Karpas-422 (cell line): Measurements from ENCODE around the gene VSTM4. TPM values are rescaled to one million over a fixed set of nuclear protein-coding genes. Genes with fewer than 3 reads are reported as not detected.

ENCODE experiments used
- DNase-seq: peaks from one replicate; pipeline ENCODE4 v3.0.0-alpha.2; 2015
- H2AFZ ChIP-seq: fragments of 200-600 bp; sonication (generic); 2 replicates; pipeline ENCODE4 v1.6.1; 2014; ENCODE audit warnings: antibody characterized with exemption, low read length, mixed read lengths
- H3K27ac ChIP-seq: fragments of 200-600 bp; sonication (generic); 2 replicates; pipeline ENCODE4 v1.5.1; 2014; ENCODE audit warnings: mild to moderate bottlenecking, low read length, moderate library complexity
- H3K27me3 ChIP-seq: fragments of 200-600 bp; sonication (generic); 2 replicates; pipeline ENCODE4 v1.6.1; 2014; ENCODE audit warnings: low read length, mixed read lengths
- H3K36me3 ChIP-seq: fragments of 200-600 bp; sonication (generic); 2 replicates; pipeline ENCODE4 v1.6.1; 2014; ENCODE audit warnings: low read length, mixed read lengths; ENCODE audit not compliant: insufficient read depth
- H3K4me1 ChIP-seq: fragments of 200-600 bp; sonication (generic); 2 replicates; pipeline ENCODE4 v1.6.1; 2014; ENCODE audit warnings: mild to moderate bottlenecking, low read length, mixed read lengths
- H3K4me2 ChIP-seq: fragments of 200-600 bp; sonication (generic); 2 replicates; pipeline ENCODE4 v1.6.1; 2014; ENCODE audit warnings: low read length, low read depth, mild to moderate bottlenecking; ENCODE audit not compliant: poor library complexity, severe bottlenecking
- H3K4me3 ChIP-seq: fragments of 200-600 bp; sonication (generic); 2 replicates; pipeline ENCODE4 v1.5.1; 2014; ENCODE audit warnings: mild to moderate bottlenecking, antibody characterized with exemption, low read length, mixed read lengths
- H3K79me2 ChIP-seq: fragments of 200-600 bp; sonication (generic); 2 replicates; pipeline ENCODE4 v1.6.1; 2014; ENCODE audit warnings: mild to moderate bottlenecking, low read length, mixed read lengths
- H3K9ac ChIP-seq: fragments of 200-600 bp; sonication (generic); 2 replicates; pipeline ENCODE4 v1.6.0; 2014; ENCODE audit warnings: low read length
- H3K9me2 ChIP-seq: fragments of 200-600 bp; sonication (generic), shearing (Covaris generic); replicated peaks from 2 replicates; pipeline ENCODE4 v1.6.0; 2014; ENCODE audit warnings: mild to moderate bottlenecking, low read length, moderate library complexity; ENCODE audit not compliant: insufficient read depth
- H3K9me3 ChIP-seq: fragments of 300-700, 200-600 bp; sonication (generic); 2 replicates; pipeline ENCODE4 v1.6.1; 2014; ENCODE audit warnings: low read length, mixed read lengths
- H4K20me1 ChIP-seq: fragments of 200-600 bp; sonication (generic); 2 replicates; pipeline ENCODE4 v1.6.1; 2014; ENCODE audit warnings: mild to moderate bottlenecking, antibody characterized with exemption, low read length, low read depth; ENCODE audit not compliant: insufficient read depth
- total RNA-seq: library from RNA; depleted of rRNA; stranded (reverse); fragments of >200 nt; shearing (Covaris generic); gene quantifications from 2 replicates; pipeline ENCODE4 v1.2.3, GENCODE V29; 2014; ENCODE audit warnings: low replicate concordance

VSTM4 gene
- total RNA-seq, 1 experiment from 2014 or later: not detected

DNA sequence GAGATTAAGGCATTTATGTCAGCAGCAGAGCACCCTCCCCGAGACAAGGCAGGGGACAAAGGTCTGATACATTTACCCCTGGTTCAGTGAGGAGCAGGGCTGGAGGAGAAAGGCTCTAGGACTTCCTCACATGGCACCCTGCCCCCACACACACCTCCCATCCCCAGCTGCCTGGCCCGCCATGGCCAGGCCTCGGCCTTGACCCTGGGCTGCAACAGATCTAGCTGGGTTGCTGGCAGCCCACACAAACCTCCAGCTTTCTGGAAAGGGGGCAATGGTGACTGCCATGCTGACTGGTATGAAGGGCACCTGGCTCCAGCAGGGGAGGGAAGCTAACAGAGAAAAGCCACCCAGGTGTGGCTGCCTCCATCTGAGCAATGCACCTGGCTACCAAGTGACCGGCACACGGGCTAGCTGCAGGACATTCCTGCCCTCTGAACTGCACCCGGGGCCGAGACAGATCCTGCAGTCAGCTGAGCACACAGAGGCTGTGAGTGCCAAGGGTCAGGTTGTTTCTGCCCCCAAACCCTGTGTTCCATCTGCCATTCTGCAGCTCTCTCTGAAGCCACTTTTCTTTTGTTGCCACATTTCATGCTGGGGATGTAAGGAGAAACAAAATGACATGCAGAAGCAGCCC lies 89.9 kb downstream of the VSTM4 start:
- H3K4me2 ChIP-seq: no peak overlapping the region
- no peak overlapping the region for H3K4me3 ChIP-seq
- DNase-seq: no peak
- no peak overlapping the region for H2AFZ ChIP-seq
- no peaks in the 10 kb centered on the region for H3K79me2 ChIP-seq
- H3K27me3 ChIP-seq: no peaks in the 10 kb centered on the region
- H3K4me1 ChIP-seq: no peaks in the 10 kb centered on the region
- no peak overlapping the region for H3K9ac ChIP-seq
- no peaks in the 10 kb centered on the region for H3K9me2 ChIP-seq
- H3K27ac ChIP-seq: no peak overlapping the region
- H3K36me3 ChIP-seq: no peaks in the 10 kb centered on the region
- no peaks in the 10 kb centered on the region for H3K9me3 ChIP-seq
- H4K20me1 ChIP-seq: no peaks in the 10 kb centered on the region

DNA sequence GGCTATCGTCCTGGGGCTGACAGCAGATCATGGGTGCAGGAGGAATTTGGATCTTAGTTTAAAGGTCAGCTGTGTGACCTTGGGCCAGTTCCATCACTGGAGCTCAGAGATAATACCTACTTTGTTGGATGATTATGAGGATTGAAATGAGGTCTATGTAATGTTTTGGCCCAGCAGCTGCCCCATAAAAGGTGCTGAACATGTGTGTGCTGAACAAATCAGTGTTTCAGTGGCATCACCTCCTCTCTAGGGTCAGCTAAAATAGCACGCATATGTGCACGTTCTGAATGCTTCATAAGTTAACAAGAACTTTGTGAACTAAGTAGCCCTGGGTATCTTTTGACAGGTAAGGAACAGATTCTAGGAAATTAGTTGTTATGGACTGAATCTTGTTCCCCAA lies 90.8 kb downstream of the VSTM4 start:
- Histone ChIP-seq H3K4me2 (no peak overlapping the region), H3K4me3 (no peak overlapping the region), H3K27ac (no peak overlapping the region), H3K79me2 (no peaks in the 10 kb centered on the region), H3K9ac (no peak overlapping the region), H3K9me2 (no peaks in the 10 kb centered on the region), H2AFZ (no peak overlapping the region), H3K4me1 (no peaks in the 10 kb centered on the region), H3K9me3 (no peaks in the 10 kb centered on the region), H4K20me1 (no peaks in the 10 kb centered on the region), H3K36me3 (no peaks in the 10 kb centered on the region), H3K27me3 (no peaks in the 10 kb centered on the region)
- DNase-seq: no peak

DNA sequence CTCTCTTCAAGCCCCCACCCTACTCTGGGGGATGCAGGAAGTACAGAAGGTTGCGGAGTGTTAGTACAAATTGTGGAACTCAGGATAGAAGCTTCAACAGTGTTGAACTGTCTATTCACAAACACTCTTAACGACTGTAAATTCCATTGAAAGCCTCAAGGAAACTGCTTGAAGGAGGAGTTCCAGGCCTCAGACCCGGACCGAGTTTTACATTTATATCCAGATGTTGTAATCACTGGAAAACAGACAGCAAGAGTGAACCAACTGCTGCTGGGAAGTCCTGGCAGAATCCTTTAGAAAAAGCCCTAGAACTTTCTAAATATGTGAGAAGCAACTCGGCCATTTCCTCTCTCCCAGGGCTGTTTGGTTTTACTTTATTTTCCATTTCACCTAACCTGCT lies 91.6 kb downstream of the VSTM4 start:
- DNase-seq: no peak
- Histone ChIP-seq H3K9me3 (no peaks in the 10 kb centered on the region), H3K9ac (no peak overlapping the region), H3K79me2 (no peaks in the 10 kb centered on the region), H3K27ac (no peak overlapping the region), H3K9me2 (no peaks in the 10 kb centered on the region), H2AFZ (no peak overlapping the region), H4K20me1 (no peaks in the 10 kb centered on the region), H3K4me3 (no peak overlapping the region), H3K4me2 (no peak overlapping the region), H3K27me3 (no peaks in the 10 kb centered on the region), H3K4me1 (no peaks in the 10 kb centered on the region), H3K36me3 (no peaks in the 10 kb centered on the region)

DNA sequence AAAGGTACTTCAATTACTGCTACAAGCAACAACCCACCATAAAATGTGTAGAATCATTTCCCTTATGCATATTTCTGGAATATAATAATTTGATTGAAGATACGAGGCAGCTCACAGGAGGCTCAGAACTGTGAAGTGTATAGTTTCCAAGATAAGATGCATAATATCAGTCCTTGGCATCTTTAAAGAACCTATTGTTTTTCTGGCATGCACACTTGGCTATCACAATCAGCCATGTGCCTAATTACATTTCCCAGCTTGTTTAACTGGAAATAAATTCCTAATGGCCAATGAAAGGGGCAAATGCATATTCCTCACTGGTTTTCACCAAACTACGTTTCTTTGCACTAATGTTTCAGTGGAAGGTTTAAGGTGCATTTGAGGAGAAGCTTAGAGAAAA lies 92.3 kb downstream of the VSTM4 start:
- Histone ChIP-seq H3K36me3 (no peaks in the 10 kb centered on the region), H3K27me3 (no peaks in the 10 kb centered on the region), H3K4me3 (no peak overlapping the region), H3K79me2 (no peaks in the 10 kb centered on the region), H2AFZ (no peak overlapping the region), H3K4me1 (no peaks in the 10 kb centered on the region), H3K4me2 (no peak overlapping the region), H3K9me2 (no peaks in the 10 kb centered on the region), H4K20me1 (no peaks in the 10 kb centered on the region), H3K9me3 (no peaks in the 10 kb centered on the region), H3K9ac (no peak overlapping the region), H3K27ac (no peak overlapping the region)
- no peak for DNase-seq

DNA sequence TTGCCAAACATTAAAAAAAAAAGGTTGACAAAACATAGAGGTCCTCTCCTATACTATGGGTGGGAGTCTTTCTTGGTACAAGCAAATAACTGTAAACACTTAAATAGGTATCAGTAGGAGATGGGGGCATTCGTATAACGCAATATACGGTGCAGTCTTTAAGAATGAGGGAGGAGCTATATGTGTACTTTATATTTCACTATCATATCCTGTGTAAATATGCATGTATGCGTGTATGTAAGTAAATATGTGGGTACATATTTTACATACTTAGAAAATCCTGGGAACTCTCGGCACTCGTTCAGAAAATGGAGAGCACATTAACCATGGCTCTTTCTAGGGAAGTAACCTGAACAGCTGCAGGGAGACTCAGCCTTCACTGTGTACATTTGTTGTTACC lies 93.6 kb downstream of the VSTM4 start:
- H4K20me1 ChIP-seq: no peaks in the 10 kb centered on the region
- H3K9me2 ChIP-seq: no peaks in the 10 kb centered on the region
- H2AFZ ChIP-seq: no peak overlapping the region
- H3K27me3 ChIP-seq: no peaks in the 10 kb centered on the region
- no peaks in the 10 kb centered on the region for H3K4me1 ChIP-seq
- H3K27ac ChIP-seq: no peak overlapping the region
- no peak overlapping the region for H3K4me2 ChIP-seq
- H3K9ac ChIP-seq: no peak overlapping the region
- H3K36me3 ChIP-seq: no peaks in the 10 kb centered on the region
- no peaks in the 10 kb centered on the region for H3K79me2 ChIP-seq
- no peak overlapping the region for H3K4me3 ChIP-seq
- H3K9me3 ChIP-seq: no peaks in the 10 kb centered on the region
- DNase-seq: no peak

DNA sequence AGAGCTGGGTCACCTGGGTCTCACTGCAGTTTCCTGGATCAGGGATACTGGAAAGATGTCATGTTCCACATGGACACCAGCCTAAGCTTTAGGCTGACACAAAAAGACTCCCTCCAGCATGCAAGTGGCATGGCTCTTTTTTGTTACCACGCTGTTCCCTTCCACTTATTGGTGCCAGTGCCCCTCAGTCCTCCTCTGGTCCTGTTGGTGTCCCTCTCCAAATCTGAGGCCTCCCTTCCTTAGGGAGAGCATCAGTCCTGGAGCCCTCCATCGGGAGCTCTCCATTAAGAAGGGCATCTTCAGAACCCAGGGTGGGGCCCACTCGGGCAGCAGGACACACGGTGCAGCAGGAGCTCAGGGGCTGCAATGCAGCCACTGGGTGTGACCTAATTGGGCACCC lies 99.6 kb downstream of the VSTM4 start:
- Histone ChIP-seq H3K36me3 (no peaks in the 10 kb centered on the region), H3K9ac (no peak overlapping the region), H3K9me3 (no peaks in the 10 kb centered on the region), H3K4me3 (no peak overlapping the region), H2AFZ (no peak overlapping the region), H3K79me2 (no peaks in the 10 kb centered on the region), H3K27ac (no peak overlapping the region), H3K9me2 (no peaks in the 10 kb centered on the region), H3K4me1 (no peaks in the 10 kb centered on the region), H4K20me1 (no peaks in the 10 kb centered on the region), H3K27me3 (no peaks in the 10 kb centered on the region), H3K4me2 (no peak overlapping the region)
- no peak for DNase-seq

DNA sequence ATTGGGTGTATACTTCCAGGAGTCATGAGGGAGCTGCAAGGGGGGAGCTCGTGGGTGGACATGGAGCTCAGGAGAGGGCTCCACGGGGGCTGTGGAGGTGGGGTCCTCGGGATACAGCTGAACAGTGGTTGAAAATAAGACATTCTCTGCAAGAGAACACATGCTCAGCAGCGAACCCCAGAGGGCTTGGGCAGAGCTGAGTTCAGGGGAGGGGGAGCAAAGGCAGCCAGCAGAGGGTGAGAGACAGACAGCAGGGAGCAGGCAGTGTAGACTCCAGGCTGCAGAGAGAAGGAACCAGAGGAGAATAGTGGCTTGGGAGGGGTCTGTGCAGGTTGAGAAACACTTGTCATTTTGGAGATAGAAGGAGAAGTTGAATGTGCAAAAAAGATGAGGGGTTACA lies 102.7 kb downstream of the VSTM4 start:
- no peak overlapping the region for H3K9ac ChIP-seq
- H3K27me3 ChIP-seq: no peaks in the 10 kb centered on the region
- H3K4me1 ChIP-seq: no peaks in the 10 kb centered on the region
- no peaks in the 10 kb centered on the region for H3K36me3 ChIP-seq
- no peaks in the 10 kb centered on the region for H4K20me1 ChIP-seq
- no peak for DNase-seq
- no peak overlapping the region for H3K27ac ChIP-seq
- no peaks in the 10 kb centered on the region for H3K9me3 ChIP-seq
- no peak overlapping the region for H2AFZ ChIP-seq
- no peak overlapping the region for H3K4me3 ChIP-seq
- no peaks in the 10 kb centered on the region for H3K79me2 ChIP-seq
- H3K4me2 ChIP-seq: no peak overlapping the region
- H3K9me2 ChIP-seq: no peaks in the 10 kb centered on the region

DNA sequence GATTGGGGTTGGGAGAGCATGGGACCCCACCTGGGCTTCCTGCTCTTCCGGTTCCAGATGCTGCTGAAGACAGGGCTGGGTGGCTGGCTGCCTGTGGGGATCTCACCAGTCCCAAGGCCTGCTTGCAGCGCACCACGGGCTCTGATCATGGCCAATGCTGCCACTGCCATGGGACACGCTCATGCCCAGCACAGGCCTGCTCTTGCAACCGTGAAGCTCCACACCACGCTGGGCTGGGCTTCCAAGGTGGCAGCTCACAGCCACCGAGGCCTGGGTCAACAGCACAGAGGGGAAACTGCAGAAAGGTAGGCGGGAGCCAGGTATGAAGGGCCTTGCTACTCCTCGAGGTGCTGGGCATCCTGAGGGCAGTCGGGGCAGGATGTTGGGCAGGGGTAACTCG lies 103.6 kb downstream of the VSTM4 start:
- Histone ChIP-seq H2AFZ (no peak overlapping the region), H3K9me3 (no peaks in the 10 kb centered on the region), H4K20me1 (no peaks in the 10 kb centered on the region), H3K27me3 (no peaks in the 10 kb centered on the region), H3K9ac (no peak overlapping the region), H3K27ac (no peak overlapping the region), H3K36me3 (no peaks in the 10 kb centered on the region), H3K4me1 (no peaks in the 10 kb centered on the region), H3K9me2 (no peaks in the 10 kb centered on the region), H3K4me2 (no peak overlapping the region), H3K4me3 (no peak overlapping the region), H3K79me2 (no peaks in the 10 kb centered on the region)
- DNase-seq: no peak

DNA sequence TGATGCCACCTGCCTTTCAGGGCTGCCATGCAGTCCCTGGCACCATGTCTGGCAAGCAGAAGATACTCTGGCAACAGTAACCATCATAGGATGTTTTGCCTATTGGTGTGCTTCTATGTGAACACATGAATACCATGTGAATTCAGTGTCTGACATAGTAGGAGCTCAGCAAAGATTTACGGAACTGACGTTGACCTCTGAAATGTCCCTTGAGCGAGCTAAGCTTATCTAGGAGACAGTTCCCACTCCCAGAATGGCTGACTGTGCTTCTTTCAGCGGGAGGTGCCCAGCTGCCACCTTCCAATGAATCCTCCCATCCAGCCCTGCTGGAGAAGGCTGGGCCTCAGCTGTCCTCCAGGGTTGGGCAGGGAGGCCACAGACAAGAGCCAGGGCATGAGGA lies 104.5 kb downstream of the VSTM4 start:
- Histone ChIP-seq H3K4me3 (no peak overlapping the region), H3K36me3 (no peaks in the 10 kb centered on the region), H3K27me3 (no peaks in the 10 kb centered on the region), H3K79me2 (no peaks in the 10 kb centered on the region), H3K4me2 (no peak overlapping the region), H3K4me1 (no peaks in the 10 kb centered on the region), H2AFZ (no peak overlapping the region), H3K9me3 (no peaks in the 10 kb centered on the region), H4K20me1 (no peaks in the 10 kb centered on the region), H3K9ac (no peak overlapping the region), H3K9me2 (no peaks in the 10 kb centered on the region), H3K27ac (no peak overlapping the region)
- no peak for DNase-seq
